Caco-2 (cell line): ENCODE data around the gene DIAPH3. TPM values are rescaled to one million over a fixed set of nuclear protein-coding genes. Genes with fewer than 3 reads are reported as not detected.

ENCODE experiments used
- BruUV-seq: library from RNA; stranded (reverse); fragments of 400-500 nt; replicated peaks from 2 replicates; lab custom pipeline; 2021; lab: Mats Ljungman, UMichigan
- CTCF ChIA-PET: fragments of 300-600 bp; sonication (Branson Sonifier 250); formaldehyde crosslinking; loops from one replicate; lab custom pipeline; 2022; ENCODE audit warnings: antibody characterized with exemption; lab: Charles Lee
- POLR2A ChIA-PET: fragments of 300-600 bp; sonication (Branson Sonifier 250); formaldehyde crosslinking; loops from one replicate; lab custom pipeline; 2022; ENCODE audit warnings: antibody characterized with exemption; lab: Charles Lee
- DNase-seq, 2 experiments: peaks; one replicate each; pipeline versions ENCODE4 v3.0.0 to v3.0.0-alpha.2; 2020 to 2022
- H3K27me3 ChIP-seq: replicated peaks from 2 replicates; pipeline ENCODE4 v1.6.0; 2011; ENCODE audit warnings: low read length; ENCODE audit not compliant: control insufficient read depth, insufficient read depth
- H3K36me3 ChIP-seq: 2 replicates; pipeline ENCODE4 v1.5.1; 2011; ENCODE audit warnings: low read length; ENCODE audit not compliant: control insufficient read depth, insufficient read depth
- H3K4me1 ChIP-seq: fragments of 250-450 bp; sonication (Bioruptor Pico); 2 replicates; pipeline ENCODE4 v1.5.1; 2020; ENCODE audit warnings: mild to moderate bottlenecking
- H3K4me3 ChIP-seq: 2 replicates; pipeline ENCODE4 v1.5.1; 2011; ENCODE audit warnings: low read depth, mild to moderate bottlenecking, control low read depth, low read length
- H3K9me3 ChIP-seq: fragments of 250-450 bp; sonication (Bioruptor Pico); 2 replicates; pipeline ENCODE4 v1.5.1; 2020; ENCODE audit warnings: mild to moderate bottlenecking, moderate library complexity
- H3K27ac Mint-ChIP-seq: one replicate; pipeline ENCODE4 v1.8.0; 2022; ENCODE audit warnings: mixed read lengths; ENCODE audit not compliant: unreplicated experiment
- H3K27me3 Mint-ChIP-seq: one replicate; pipeline ENCODE4 v1.8.0; 2022; ENCODE audit warnings: mixed read lengths; ENCODE audit not compliant: insufficient read depth, unreplicated experiment
- H3K36me3 Mint-ChIP-seq: one replicate; pipeline ENCODE4 v1.8.0; 2022; ENCODE audit warnings: mild to moderate bottlenecking, mixed read lengths; ENCODE audit not compliant: insufficient read depth, unreplicated experiment
- H3K4me1 Mint-ChIP-seq: one replicate; pipeline ENCODE4 v1.8.0; 2022; ENCODE audit warnings: low read depth, mixed read lengths; ENCODE audit not compliant: unreplicated experiment
- H3K4me3 Mint-ChIP-seq: one replicate; pipeline ENCODE4 v1.8.0; 2022; ENCODE audit warnings: mild to moderate bottlenecking, moderate library complexity, mixed read lengths; ENCODE audit not compliant: unreplicated experiment
- H3K9me3 Mint-ChIP-seq: one replicate; pipeline ENCODE4 v1.8.0; 2022; ENCODE audit warnings: mixed read lengths; ENCODE audit not compliant: unreplicated experiment
- intact Hi-C: fragments of 100-400 bp; cut with micrococcal nuclease; formaldehyde crosslinking; loops from one replicate; pipeline ENCODE4 v1.10.0; 2022; ENCODE audit not compliant: unreplicated experiment
- total RNA-seq: library from RNA; stranded (reverse); gene quantifications from 2 replicates; pipeline ENCODE4 v1.2.3, GENCODE V29; 2022
- TF ChIP-seq, protein P1 (sequence below), 2 experiments: fragments of 200-600 bp in 1 of 2; IDR thresholded peaks; 1 replicate in 1 of 2; 2 replicates in 1 of 2; pipeline versions ENCODE4 v1.5.1 to v1.8.0; 2011 to 2022; ENCODE audit warnings: antibody characterized with exemption in 1 of 2, control low read depth in 1 of 2, inconsistent platforms in 1 of 2, low read depth in 1 of 2, low read length in 1 of 2, mild to moderate bottlenecking in 1 of 2, moderate library complexity in 1 of 2; ENCODE audit not compliant: insufficient read depth in 1 of 2, severe bottlenecking in 1 of 2, unreplicated experiment in 1 of 2

The DIAPH3 gene
- total RNA-seq, 1 experiment from 2014 or later = 60.6 TPM

GRCh38 chr13:60118696-60119400 lies 44.9 kb downstream of the DIAPH3 start:
- CTCF ChIA-PET = no interaction called here
- TF ChIP-seq, protein P1, sequence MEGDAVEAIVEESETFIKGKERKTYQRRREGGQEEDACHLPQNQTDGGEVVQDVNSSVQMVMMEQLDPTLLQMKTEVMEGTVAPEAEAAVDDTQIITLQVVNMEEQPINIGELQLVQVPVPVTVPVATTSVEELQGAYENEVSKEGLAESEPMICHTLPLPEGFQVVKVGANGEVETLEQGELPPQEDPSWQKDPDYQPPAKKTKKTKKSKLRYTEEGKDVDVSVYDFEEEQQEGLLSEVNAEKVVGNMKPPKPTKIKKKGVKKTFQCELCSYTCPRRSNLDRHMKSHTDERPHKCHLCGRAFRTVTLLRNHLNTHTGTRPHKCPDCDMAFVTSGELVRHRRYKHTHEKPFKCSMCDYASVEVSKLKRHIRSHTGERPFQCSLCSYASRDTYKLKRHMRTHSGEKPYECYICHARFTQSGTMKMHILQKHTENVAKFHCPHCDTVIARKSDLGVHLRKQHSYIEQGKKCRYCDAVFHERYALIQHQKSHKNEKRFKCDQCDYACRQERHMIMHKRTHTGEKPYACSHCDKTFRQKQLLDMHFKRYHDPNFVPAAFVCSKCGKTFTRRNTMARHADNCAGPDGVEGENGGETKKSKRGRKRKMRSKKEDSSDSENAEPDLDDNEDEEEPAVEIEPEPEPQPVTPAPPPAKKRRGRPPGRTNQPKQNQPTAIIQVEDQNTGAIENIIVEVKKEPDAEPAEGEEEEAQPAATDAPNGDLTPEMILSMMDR (IDR thresholded peaks at IDR 0.05; ENCODE audit: insufficient read depth in 1 of 2, low read depth in 1 of 2, low read length in 1 of 2, severe bottlenecking in 1 of 2, unreplicated experiment in 1 of 2) = no peak
- Histone ChIP-seq H3K4me1 (peaks cover 7% of the 10 kb centered on the region), H3K9me3 (peaks cover 8% of the 10 kb centered on the region; the same call in 1 of the 2 replicates), H3K4me3 (no peak overlapping the region), H3K27me3 (no peaks in the 10 kb centered on the region), H3K36me3 (no peaks in the 10 kb centered on the region)
- Mint-ChIP-seq H3K27me3 (no peaks in the 10 kb centered on the region), H3K4me1 (peaks cover 5% of the 10 kb centered on the region), H3K27ac (no peak overlapping the region), H3K36me3 (peaks cover 46% of the 10 kb centered on the region), H3K9me3 (peaks cover 25% of the 10 kb centered on the region), H3K4me3 (no peak overlapping the region)
- BruUV-seq = no TSS peak
- intact Hi-C loops = no loop called here
- POLR2A ChIA-PET = no interaction called here
- no peak for DNase-seq

- H3K36me3 ChIP-seq = no peaks in the 10 kb centered on the region
- intact Hi-C loops = no loop called here
- no peak for DNase-seq
- Mint-ChIP-seq H3K4me1 (peaks cover 12% of the 10 kb centered on the region), H3K27ac (no peak overlapping the region), H3K4me3 (no peak overlapping the region), H3K27me3 (no peaks in the 10 kb centered on the region), H3K36me3 (peaks cover 58% of the 10 kb centered on the region), H3K9me3 (peaks cover 29% of the 10 kb centered on the region)
- peaks cover 8% of the 10 kb centered on the region; the same call in 1 of the 2 replicates for H3K9me3 ChIP-seq
- H3K4me1 ChIP-seq = no peaks in the 10 kb centered on the region
- no TSS peak for BruUV-seq
- TF ChIP-seq, protein P1 (IDR thresholded peaks at IDR 0.05; ENCODE audit: insufficient read depth in 1 of 2, low read depth in 1 of 2, low read length in 1 of 2, severe bottlenecking in 1 of 2, unreplicated experiment in 1 of 2) = no peak
- H3K27me3 ChIP-seq = no peaks in the 10 kb centered on the region
- H3K4me3 ChIP-seq = no peak overlapping the region
- ChIA-PET POLR2A (no interaction called here), CTCF (no interaction called here)
These were observed 49.2 kb downstream of the DIAPH3 start for GRCh38 chr13:60114499-60115028.

- no peak overlapping the region for H3K27ac Mint-ChIP-seq
- peaks cover 12% of the 10 kb centered on the region for H3K4me1 Mint-ChIP-seq
- CTCF ChIA-PET = interaction anchor here (0.7 kb wide), 1 partner anchor 21 kb away, joined by 3 read pairs; no protein-coding TSS in a partner anchor
- POLR2A ChIA-PET = no interaction called here
- no peaks in the 10 kb centered on the region for H3K27me3 Mint-ChIP-seq
- H3K9me3 Mint-ChIP-seq = peaks cover 29% of the 10 kb centered on the region
- no peaks in the 10 kb centered on the region for H3K27me3 ChIP-seq
- H3K4me1 ChIP-seq = no peaks in the 10 kb centered on the region
- peaks cover 64% of the 10 kb centered on the region for H3K36me3 Mint-ChIP-seq
- peaks cover 8% of the 10 kb centered on the region; the same call in 1 of the 2 replicates for H3K9me3 ChIP-seq
- intact Hi-C loops = no loop called here
- H3K4me3 ChIP-seq = no peak overlapping the region
- BruUV-seq = no TSS peak
- H3K36me3 ChIP-seq = no peaks in the 10 kb centered on the region
- no peak for DNase-seq
- no peak overlapping the region for H3K4me3 Mint-ChIP-seq
- TF ChIP-seq, protein P1 (IDR thresholded peaks at IDR 0.05; ENCODE audit: insufficient read depth in 1 of 2, low read depth in 1 of 2, low read length in 1 of 2, severe bottlenecking in 1 of 2, unreplicated experiment in 1 of 2) = no peak
These were observed 51.0 kb downstream of the DIAPH3 start for GRCh38 chr13:60112771-60113170.
